GM18907 (cell line): ENCODE measurements around the gene SSR1.
"Not testable (repeated sequence)": the region's sequence is repeated elsewhere in the genome, so short reads cannot be mapped to it uniquely, and the experiment has no call there.

Experiments used
- ATAC-seq: cut with Tn5 transposase; IDR thresholded peaks from one replicate; pipeline ENCODE4 v1.9.1; 2021; ENCODE audit warnings: mild to moderate bottlenecking, moderate library complexity; ENCODE audit not compliant: unreplicated experiment

The SSR1 gene

DNA sequence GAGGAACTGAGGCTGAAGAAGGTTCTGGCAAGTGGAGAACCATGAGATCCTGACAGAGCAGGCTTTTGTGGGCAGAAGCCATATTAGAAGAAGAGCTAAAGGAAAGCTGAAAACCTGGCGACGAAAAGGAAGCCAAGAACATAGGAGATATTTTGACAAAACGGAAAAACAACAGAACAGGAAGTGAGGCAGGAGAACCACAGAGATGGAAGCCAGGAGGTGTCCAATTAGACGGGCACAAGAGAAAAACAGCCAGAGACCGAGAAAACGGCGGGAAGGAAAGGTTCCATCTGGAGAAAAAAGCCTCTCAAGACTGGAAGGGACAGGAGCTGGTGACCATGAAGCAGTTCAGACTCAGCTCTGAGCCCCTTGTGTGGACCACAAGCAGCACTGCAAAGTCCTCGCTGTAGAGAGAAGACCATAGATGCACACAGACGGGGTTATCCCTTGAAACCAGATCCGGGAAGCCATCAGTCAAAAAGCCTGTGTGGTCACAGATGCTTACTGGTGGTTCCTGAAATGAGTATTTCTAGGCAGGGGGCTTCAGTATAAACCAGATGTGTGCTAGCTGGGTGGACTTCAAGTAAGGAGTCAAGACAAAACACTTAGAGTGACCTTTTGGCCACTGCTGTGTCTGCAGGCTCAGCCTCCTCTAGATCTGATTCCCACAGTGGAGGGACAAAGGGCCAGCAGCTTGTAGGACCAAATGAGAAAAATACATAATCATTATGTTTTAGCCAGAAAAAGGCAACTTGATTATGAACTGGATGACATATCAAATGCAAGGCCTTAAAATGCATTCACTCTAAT, 30.7 kb downstream of the SSR1 start:
- ATAC-seq, result no peak

DNA sequence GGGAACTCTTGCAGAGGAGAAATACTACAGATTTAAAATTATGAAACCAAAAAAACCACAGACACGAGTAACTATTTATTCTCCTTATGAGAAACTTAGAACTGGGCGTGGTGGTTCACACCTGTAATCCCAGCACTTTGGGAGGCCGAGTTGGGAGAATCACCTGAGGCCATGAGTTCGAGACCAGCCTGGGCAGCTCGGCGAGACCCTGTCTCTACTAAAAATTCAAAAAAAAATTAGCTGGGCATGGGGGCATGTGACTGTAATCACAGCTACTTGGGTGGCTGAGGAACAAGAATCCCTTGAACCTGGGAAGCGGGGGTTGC, 36.8 kb downstream of the SSR1 start:
- no peak for ATAC-seq

- not testable (repeated sequence) for ATAC-seq
Measured at GRCh38 chr6:7274525-7274924, 38.5 kb downstream of the SSR1 start.

GRCh38 chr6:7273709-7274108, 39.3 kb downstream of the SSR1 start:
- no peak for ATAC-seq

DNA sequence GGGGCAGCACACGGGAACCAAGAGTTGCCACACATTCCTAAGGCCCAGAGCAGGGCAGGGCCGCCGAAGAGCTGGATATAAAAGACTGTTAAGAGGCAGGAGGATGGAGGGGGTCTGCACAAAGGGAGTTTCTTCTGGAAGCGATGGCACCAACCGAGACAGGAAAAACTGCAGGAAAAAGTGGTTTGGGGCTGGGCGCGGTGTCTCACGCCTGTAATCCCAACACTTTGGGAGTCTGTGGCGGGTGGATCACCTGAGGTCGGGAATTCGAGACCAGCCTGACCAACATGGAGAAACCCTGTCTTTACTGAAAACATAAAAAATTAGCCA, 41.8 kb downstream of the SSR1 start:
- ATAC-seq, result no peak

- no peak for ATAC-seq
Measured at GRCh38 chr6:7270320-7271204, 42.4 kb downstream of the SSR1 start.

GRCh38 chr6:7269816-7270215, 43.2 kb downstream of the SSR1 start:
- no peak for ATAC-seq

DNA sequence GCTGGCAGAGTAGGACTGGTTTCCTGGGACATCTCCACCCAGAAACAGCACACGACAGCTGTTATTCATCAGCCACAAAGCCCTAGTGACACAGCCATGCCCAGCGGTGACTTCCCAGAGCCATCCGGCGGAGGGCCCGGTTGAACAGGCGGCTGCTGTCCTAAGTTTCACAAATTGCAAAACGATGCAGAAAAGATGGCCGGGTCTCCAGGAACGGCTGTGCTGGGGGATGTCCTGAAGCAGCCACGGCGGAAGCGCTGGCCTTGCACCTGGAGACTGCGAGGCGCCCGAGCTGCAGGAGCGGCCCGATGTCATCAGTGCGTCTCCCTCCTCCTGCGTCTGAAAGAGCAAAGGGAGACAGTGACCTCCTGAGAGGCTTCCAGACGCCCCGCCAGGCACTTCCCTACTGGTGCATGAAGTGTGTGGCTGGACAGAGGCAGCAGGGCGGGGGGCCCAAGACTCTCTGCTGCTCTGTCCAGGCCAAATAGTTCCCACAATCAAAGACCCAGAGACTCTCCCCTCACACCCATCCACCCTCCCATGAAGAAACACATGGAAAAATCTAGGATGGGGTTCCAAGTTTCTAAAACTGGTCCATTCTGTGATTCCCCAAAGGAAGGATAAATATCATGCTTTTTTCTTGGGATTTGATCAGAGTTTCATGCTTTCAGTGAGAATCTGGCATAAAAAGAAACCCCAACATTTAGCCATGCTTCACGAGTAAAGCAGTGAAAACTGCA, 44.0 kb downstream of the SSR1 start:
- ATAC-seq, result no peak

- no peak for ATAC-seq
Measured at GRCh38 chr6:7268362-7268761, 44.6 kb downstream of the SSR1 start.

DNA sequence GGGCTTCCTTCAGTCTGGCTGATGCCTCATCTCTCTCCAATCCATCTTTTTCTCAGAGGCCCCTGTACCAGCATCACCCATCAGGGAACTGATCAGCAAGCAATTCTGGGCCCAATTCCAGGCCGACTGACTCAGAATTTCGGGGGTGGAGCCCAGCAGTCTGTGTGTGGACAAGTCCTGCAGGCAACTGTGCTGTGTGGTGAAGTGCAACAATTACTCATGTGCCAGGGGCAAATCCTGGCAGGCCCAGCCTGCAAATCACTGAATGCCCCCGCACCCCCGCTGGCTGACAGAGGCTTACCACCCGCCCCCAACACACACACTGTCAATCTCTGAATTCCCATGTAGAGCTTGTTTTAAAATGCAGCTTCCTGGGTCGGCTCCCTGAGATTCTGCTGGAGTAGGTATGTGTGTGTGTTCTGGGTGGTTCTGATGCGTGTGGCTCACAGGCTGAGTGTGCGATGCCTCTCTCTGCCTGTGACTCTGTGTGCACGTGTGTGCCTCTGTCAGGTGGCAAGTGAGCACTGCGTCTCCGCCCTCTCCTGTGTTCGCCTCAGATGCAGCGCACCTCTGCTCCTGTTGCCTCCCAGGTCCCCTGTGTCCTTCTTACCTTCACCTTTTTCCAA, 45.4 kb downstream of the SSR1 start:
- no peak for ATAC-seq

DNA sequence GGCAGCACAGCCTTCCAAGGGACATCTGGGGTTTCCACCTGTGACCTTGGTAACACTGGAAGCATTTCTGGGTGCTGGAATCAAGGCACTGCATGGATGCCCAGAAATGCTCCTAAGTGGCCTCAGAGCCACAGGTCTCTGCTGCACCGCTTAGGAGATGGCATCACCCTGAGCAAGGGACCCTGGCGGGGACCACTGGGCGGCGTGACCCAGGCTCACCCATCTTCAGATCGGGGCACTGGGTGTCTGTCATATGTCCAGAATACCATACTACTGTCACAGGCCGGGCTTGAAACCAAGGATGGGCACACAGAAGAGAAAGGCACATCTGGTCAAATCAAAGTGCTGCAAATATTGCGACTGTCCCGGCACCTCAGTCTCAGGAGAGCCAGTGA, 45.9 kb downstream of the SSR1 start:
- ATAC-seq, result no peak

DNA sequence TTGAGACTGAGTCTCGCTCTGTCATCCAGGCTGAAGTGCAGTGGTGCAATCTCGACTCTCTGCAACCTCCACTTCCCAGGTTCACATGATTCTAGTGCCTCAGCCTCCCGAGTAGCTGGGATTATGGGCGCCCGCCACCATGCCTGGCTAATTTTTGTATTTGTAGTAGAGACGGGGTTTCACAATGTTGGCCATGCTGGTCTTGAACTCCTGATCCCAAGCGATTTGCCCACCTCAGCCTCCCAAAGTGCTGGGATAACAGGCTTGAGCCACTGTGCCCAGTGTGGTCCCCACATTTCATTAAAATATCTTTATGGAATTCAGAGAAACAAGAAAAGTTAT, 47.6 kb downstream of the SSR1 start:
- not testable (repeated sequence) for ATAC-seq

DNA sequence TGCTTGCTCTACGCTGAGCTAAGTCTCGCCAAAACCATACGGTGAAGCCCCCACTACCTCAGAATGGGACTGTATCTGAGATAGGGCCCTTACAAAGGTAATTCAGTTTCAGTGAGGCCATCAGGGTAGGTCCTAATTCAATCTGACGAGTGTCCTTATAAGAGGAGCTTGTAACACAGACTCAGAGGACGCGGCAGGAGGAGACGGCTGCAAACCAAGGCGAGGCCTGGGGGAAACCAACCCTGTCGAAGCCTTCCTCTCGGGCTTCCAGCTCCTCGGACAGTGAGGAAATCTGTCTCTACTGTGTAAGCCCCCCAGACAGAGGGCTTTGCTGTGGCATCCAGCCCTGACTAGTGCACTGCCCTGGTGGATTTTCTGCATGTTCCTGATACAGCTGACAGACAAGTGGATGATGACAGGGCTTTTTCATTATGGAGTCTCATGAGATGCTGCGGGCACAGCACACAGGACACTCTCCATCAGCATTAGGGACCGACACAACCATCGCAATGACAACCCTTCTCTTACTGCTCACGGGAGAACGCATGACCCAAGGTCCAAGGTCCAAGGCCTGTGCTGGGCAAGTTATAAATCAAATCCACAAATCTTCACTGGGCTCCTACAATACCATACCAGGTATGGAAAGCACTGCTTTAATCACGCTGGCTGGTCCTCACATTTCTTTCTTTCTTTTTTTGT, 48.2 kb downstream of the SSR1 start:
- ATAC-seq, result no peak

DNA sequence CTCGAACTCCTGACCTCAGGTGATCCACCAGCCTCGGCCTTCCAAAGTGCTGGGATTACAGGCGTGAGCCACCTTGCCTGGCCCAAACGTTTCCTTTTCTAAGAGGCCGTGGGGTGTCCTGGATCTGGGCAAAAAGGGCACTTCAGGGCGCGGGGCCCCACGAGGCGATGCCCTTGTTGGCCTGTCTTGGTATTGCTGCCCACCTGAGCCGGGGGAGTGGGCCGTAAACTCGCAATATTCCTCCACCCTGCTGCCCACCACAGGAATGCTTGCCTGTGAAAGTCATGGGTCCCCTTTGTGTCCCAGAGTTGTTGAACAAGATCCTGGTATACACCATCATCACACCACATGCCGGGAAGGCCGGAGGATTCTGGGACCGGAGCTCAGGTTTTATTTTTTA, 49.0 kb downstream of the SSR1 start:
- no peak for ATAC-seq

- not testable (repeated sequence) for ATAC-seq
Measured at GRCh38 chr6:7263519-7263805, 49.5 kb downstream of the SSR1 start.

DNA sequence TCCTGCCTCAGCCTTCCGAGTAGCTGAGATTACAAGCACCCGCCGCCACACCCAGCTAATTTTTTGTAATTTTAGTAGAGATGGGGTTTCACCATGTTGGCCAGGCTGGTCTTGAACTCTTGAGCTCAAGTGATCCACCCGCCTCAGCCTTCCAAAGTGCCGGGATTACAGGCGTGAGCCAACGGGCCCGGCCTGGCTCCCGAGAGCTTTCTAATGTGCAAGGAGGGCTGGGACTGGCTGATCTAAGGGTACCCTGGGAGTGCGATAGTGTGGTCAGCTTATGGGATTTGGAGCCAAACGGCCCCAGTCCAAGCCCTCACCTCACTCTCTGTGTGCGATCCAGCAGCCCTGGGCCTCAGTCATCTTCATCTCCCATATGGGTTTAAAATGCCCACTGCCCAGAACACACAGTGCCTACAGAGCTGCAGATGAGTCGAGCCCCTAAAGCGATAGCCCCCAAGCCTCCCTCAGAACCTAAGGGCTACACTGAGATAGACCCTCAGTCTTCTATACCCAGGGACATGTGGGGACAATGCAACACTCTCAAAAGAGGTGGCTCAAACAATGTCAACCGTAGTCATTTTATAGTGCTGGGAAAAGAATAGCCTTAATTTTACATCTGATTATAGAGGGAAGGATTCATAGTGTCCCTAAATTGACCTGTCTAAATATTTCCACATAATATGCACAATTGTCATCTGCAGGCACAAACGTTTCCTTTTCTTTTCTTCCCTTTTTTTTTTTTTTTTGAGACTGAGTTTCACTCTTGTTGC, 50.1 kb downstream of the SSR1 start:
- ATAC-seq, result no peak

GRCh38 chr6:7261852-7262461, 51.0 kb downstream of the SSR1 start:
- ATAC-seq, result no peak

DNA sequence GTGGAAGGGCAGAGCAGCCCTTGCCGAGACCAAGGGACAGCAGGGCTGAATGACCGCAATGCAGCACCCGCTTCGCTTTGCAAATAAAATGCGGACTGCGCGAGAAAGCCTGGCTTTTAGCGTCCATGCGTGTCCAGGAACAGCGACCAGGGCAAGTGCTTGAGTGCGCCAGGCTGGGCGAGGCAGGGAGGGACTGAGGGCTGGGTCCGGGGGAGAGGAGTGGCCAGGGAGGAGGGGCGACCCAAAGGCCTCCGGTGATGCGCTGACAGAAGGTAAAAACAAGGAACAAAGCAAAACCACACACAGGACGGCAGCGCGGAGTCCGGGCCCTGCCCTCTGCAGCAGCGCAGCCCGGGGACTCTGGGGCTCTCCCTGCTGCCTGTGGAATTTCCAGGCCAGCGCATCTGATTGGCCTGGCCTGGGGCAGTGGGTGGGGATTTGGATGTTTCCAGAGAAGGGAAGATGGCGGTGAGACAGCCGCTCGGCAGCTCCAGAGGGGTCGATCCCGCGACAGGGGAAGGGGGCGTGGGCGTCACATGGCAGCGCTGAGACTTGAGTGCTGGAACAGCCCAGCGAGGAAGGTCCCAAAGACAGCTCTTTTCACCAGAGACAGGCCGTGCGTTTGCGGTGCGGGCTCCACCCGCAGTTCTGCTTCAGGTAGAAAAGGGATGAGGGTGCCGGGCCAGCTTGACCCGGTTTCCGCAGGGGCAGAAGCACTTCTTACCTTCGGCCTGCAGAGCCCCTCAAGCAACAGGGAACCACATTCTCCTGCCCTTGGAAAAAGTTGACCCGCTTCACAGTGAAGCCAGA, 51.8 kb downstream of the SSR1 start:
- peak; percentile 72 for ATAC-seq
